Nephron (organoid): Measurements from ENCODE around the gene COG5.

ENCODE experiments used
- H3K27ac Mint-ChIP-seq, 3 experiments: 2 replicates each; pipeline ENCODE4 v1.8.0; 2020; ENCODE audit warnings: mixed read lengths in 3 of 3, mild to moderate bottlenecking in 2 of 3, moderate library complexity in 1 of 3
- H3K27me3 Mint-ChIP-seq: 2 replicates; pipeline ENCODE4 v1.8.0; 2021; ENCODE audit warnings: low read depth, mild to moderate bottlenecking, moderate library complexity, mixed read lengths
- H3K36me3 Mint-ChIP-seq: 2 replicates; pipeline ENCODE4 v1.8.0; 2020; ENCODE audit warnings: low read depth, mixed read lengths
- H3K4me1 Mint-ChIP-seq: 2 replicates; pipeline ENCODE4 v1.8.0; 2020; ENCODE audit warnings: mixed read lengths
- H3K4me3 Mint-ChIP-seq, 3 experiments: 2 replicates each; pipeline ENCODE4 v1.8.0; 2020; ENCODE audit warnings: mild to moderate bottlenecking in 3 of 3, mixed read lengths in 3 of 3, moderate library complexity in 2 of 3
- H3K9me3 Mint-ChIP-seq: 2 replicates; pipeline ENCODE4 v1.8.0; 2020; ENCODE audit warnings: mixed read lengths
- TF ChIP-seq, protein P1 (sequence below), 3 experiments: fragments of 200-600 bp; sonication (generic); IDR thresholded peaks; one replicate each; pipeline ENCODE4 v1.5.0; 2021; ENCODE audit warnings: antibody characterized with exemption in 3 of 3; ENCODE audit not compliant: unreplicated experiment in 3 of 3

Gene COG5

DNA sequence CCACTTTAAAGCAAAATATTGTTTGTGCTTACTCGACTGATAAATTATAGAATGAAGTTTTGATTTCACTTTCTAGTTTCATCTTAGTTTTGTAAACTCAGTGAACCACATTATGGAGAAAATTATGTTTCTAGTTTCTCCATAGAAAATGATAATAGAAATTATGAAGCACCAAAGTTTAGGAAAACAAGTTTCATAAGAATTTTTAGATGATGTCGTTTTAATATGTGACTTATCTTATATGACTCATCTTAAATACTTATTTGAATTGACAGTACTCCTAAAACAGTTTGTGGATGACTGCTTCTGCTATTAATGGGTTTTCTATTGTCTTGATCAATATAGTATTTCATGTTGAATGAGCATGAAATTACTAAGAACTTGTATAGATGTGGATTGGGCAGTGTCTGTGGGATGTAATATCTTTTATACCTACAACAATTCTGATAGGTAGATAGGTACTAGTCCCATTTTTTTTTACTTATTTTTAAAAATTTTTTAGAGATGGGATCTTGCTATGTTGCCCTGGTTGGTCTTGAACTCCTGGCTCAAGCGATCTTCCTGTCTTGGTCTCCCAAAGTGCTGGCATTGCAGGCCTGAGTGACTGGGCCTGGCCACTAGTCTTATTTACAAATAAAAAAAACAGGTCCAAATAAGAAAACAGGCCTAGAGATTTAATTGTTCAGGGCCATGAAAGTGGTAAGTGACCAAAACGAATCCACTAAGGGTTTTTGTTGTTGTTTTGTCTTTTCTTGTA lies 391.3 kb downstream of the COG5 start:
- Mint-ChIP-seq H3K4me1 (peaks cover 45% of the 10 kb centered on the region), H3K27me3 (no peaks in the 10 kb centered on the region), H3K9me3 (no peaks in the 10 kb centered on the region), H3K27ac (no peak overlapping the region), H3K36me3 (no peaks in the 10 kb centered on the region), H3K4me3 (peak overlapping the region in 1 of 3 experiments; percentile 24)
- TF ChIP-seq, protein P1, sequence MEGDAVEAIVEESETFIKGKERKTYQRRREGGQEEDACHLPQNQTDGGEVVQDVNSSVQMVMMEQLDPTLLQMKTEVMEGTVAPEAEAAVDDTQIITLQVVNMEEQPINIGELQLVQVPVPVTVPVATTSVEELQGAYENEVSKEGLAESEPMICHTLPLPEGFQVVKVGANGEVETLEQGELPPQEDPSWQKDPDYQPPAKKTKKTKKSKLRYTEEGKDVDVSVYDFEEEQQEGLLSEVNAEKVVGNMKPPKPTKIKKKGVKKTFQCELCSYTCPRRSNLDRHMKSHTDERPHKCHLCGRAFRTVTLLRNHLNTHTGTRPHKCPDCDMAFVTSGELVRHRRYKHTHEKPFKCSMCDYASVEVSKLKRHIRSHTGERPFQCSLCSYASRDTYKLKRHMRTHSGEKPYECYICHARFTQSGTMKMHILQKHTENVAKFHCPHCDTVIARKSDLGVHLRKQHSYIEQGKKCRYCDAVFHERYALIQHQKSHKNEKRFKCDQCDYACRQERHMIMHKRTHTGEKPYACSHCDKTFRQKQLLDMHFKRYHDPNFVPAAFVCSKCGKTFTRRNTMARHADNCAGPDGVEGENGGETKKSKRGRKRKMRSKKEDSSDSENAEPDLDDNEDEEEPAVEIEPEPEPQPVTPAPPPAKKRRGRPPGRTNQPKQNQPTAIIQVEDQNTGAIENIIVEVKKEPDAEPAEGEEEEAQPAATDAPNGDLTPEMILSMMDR (IDR thresholded peaks at IDR 0.05; ENCODE audit: unreplicated experiment in 3 of 3): no peak

DNA sequence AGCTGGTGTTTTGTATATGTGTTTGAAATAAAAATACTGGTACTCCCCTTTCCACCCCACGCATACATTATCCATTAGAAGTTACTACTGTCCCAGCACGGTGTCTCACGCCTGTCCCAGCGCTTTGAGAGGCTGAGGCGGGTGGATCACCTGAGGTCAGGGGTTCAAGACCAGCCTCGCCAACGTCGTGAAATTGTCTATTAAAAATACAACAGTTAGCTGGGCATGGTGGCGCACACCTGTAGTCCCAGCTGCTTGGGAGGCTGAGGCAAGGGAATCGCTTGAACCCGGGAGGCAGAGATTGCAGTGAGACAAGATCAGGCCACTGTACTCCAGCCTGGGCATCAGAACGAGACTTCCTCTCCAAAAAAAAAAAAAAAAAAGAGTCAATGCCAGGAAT lies 392.2 kb downstream of the COG5 start:
- no peak overlapping the region for H3K27ac Mint-ChIP-seq
- peaks cover 38% of the 10 kb centered on the region for H3K4me1 Mint-ChIP-seq
- H3K36me3 Mint-ChIP-seq: no peaks in the 10 kb centered on the region
- H3K27me3 Mint-ChIP-seq: no peaks in the 10 kb centered on the region
- H3K4me3 Mint-ChIP-seq: peak overlapping the region; percentile 13 to 48 (median 26)
- no peaks in the 10 kb centered on the region for H3K9me3 Mint-ChIP-seq
- TF ChIP-seq, protein P1 (IDR thresholded peaks at IDR 0.05; ENCODE audit: unreplicated experiment in 3 of 3): no peak

DNA sequence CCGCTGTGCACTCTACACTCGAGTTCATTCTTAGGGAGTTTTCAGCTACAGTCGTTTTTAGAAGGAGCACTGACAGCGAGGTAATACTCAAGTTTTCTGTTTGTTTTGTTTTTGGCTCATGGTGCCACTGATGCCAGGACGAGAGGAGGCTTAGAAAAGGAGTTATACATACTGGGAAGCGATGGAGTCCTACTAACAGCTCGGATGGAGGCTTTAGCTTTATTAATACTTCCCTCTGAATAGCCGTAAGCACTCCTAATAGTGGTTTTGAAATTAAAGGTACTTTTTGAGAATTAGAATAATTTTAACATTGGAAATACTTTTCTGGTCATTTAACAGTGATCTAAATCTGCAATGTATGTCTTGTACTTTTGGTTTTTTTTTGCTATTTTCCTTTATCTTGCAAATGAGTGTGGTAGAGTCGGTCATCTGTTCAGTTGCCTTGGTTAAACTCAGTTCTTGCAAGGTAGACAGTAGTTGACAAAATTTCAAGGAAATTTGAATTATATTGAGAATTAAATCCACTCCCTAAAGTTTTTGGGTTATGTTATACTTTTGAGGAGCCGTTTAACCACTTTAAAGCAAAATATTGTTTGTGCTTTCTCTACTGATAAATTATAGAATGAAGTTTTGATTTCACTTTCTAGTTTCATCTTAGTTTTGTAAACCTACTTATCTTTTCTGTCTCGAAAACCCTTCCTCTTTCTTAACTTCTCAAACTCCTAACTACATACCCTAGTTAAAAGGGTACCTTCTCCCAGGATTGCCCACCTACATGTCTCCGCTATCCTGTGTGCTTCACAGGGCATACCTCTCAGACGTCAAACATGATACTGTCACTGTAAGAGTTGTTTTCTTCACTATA lies 393.4 kb downstream of the COG5 start:
- Mint-ChIP-seq H3K9me3 (no peaks in the 10 kb centered on the region), H3K4me1 (peaks cover 38% of the 10 kb centered on the region), H3K27me3 (no peaks in the 10 kb centered on the region), H3K4me3 (peak overlapping the region; percentile 89 to 95 (median 94)), H3K36me3 (no peaks in the 10 kb centered on the region), H3K27ac (peak overlapping the region; percentile 89 to 100 (median 97))
- TF ChIP-seq, protein P1 (IDR thresholded peaks at IDR 0.05; ENCODE audit: unreplicated experiment in 3 of 3): no peak

DNA sequence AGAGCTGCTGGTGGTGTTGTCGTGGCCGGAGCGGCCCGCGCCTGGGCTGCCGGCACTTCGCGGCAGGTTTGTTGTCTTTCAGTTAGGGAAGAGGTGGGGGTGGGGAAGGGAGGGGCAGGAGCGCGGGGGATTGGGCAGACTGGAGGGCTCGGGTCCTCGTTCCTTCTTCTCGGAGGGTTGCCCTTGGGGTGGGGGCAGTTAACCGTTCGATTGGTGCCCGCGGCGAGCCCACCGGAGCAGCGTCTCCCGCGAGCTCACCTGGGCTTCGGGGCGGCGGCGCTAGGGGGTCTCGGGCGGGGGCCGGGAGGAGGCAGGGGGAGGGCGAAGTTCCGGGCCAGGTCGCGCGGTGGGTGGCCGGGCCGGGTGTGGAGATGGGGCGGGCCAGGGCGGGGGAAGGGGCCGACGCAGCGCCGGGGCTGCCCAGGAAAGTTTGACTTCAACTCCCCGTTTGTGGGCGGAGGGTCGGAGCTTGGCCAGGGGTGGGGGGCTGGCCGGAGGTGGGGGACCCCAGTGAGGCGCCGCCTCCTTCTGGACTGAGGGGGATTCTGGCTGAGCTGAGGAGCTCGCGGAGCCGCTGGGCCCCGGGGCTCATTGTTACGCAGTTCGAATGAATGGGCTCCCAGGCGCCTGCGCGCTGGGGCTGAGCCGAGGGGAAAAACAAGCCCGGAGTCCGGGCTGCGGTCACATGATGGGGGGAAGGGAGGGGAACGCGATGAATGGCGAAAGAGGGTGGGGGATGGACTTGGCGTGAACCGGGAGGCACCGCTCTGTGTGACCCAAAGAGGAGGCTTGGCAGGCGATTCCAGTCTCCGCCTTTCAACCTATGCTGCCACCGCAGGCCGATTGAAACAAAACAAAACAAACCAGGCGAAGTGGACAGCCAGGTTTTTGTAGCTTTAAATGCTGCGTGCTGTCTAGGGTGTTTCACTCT lies 394.3 kb downstream of the COG5 start:
- H3K4me1 Mint-ChIP-seq: peaks cover 35% of the 10 kb centered on the region
- H3K9me3 Mint-ChIP-seq: no peaks in the 10 kb centered on the region
- H3K4me3 Mint-ChIP-seq: peak overlapping the region; percentile 89 to 95 (median 94)
- H3K36me3 Mint-ChIP-seq: no peaks in the 10 kb centered on the region
- no peaks in the 10 kb centered on the region for H3K27me3 Mint-ChIP-seq
- peak overlapping the region; percentile 100 for H3K27ac Mint-ChIP-seq
- TF ChIP-seq, protein P1 (IDR thresholded peaks at IDR 0.05; ENCODE audit: unreplicated experiment in 3 of 3): no peak

DNA sequence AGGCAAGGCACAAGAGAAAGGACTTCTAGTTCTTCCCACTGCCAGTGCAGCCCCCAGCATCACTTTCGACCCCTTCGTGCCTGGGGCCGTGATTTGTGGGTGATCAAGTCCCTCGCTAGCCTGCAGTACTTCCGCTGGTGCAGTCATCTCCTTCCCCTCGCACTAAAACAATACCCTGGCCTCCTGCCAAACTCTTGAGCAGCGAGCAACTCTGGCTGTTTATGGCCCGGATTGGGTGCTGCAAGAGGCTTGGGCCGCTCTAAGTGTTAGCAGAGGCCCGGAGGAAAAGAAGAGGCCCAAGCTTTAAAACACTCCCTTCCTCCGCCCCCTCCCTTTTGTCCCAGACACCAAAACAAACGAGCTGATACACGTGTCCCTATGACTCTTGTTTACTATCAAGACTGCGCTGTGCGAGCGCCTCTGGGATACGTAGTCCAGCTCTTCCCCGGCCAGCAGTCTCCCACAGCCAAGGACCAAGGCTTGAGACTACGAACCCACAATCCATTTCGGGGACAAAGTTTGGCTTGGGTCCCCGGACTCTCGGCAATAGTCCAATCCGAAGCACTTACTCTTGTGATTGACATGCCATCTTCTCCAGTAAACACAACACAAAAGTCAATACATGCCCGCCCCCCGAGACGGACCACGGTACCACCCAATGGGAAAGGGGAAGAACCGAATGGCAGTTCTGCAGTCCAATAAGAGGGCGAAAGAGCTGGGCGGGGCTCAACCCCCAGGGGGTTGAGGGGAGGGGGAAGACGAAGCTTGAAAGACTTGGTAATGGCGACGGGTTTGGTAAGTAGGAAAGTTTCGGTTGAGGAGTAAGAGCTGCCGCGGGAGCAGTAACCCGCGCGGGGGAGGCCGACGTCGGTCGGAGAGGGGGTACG lies 395.2 kb downstream of the COG5 start, which contains the start of gene HBP1:
TSS of gene HBP1 (plus strand) at position 771 of the 887 bp plus-strand sequence. CDS start 10,891 bp downstream, outside the sequence.
- peaks cover 25% of the 10 kb centered on the region for H3K4me1 Mint-ChIP-seq
- peak within 1 kb of the TSS; percentile 89 to 95 (median 94) for H3K4me3 Mint-ChIP-seq
- TF ChIP-seq, protein P1 (IDR thresholded peaks at IDR 0.05; ENCODE audit: unreplicated experiment in 3 of 3): no peak
- H3K9me3 Mint-ChIP-seq: no peaks in the 10 kb centered on the region
- H3K27me3 Mint-ChIP-seq: no peaks in the 10 kb centered on the region
- no peaks in the 10 kb centered on the region for H3K36me3 Mint-ChIP-seq
- peak within 1 kb of the TSS; percentile 100 for H3K27ac Mint-ChIP-seq
